ENCODE data around the gene PEAR1.

PEAR1 gene

GRCh38 chr1:156893048-156893953, at the start of gene PEAR1:
PEAR1 (plus strand) TSS chr1:156893718; CDS start chr1:156903927, 10,209 bp downstream.
- DNase-seq (ENCODE audit: low spot score): no peak

GRCh38 chr1:156844102-156844501, 49.4 kb upstream of the PEAR1 start:
- no peak for DNase-seq (ENCODE audit: low spot score)

- DNase-seq (ENCODE audit: low spot score): no peak
Observed at GRCh38 chr1:156844638-156845037, 48.9 kb upstream of the PEAR1 start.

- DNase-seq (ENCODE audit: low spot score): no peak
Observed at GRCh38 chr1:156845055-156845952, 48.2 kb upstream of the PEAR1 start.

- no peak for DNase-seq (ENCODE audit: low spot score)
Observed at GRCh38 chr1:156845953-156846545, 47.5 kb upstream of the PEAR1 start.

- no peak for DNase-seq (ENCODE audit: low spot score)
Observed at GRCh38 chr1:156846643-156847042, 46.9 kb upstream of the PEAR1 start.

- no peak for DNase-seq (ENCODE audit: low spot score)
Observed at GRCh38 chr1:156847591-156848460, 45.7 kb upstream of the PEAR1 start.

GRCh38 chr1:156848461-156849150, 44.9 kb upstream of the PEAR1 start:
- DNase-seq (ENCODE audit: low spot score): no peak

GRCh38 chr1:156849151-156849496, 44.4 kb upstream of the PEAR1 start:
- no peak for DNase-seq (ENCODE audit: low spot score)

- no peak for DNase-seq (ENCODE audit: low spot score)
Observed at GRCh38 chr1:156851779-156852417, 41.6 kb upstream of the PEAR1 start.

GRCh38 chr1:156852418-156852874, 41.1 kb upstream of the PEAR1 start:
- no peak for DNase-seq (ENCODE audit: low spot score)

- no peak for DNase-seq (ENCODE audit: low spot score)
Observed at GRCh38 chr1:156853761-156854160, 39.8 kb upstream of the PEAR1 start.

GRCh38 chr1:156854634-156855033, 38.9 kb upstream of the PEAR1 start:
- no peak for DNase-seq (ENCODE audit: low spot score)

GRCh38 chr1:156856282-156856785, 37.2 kb upstream of the PEAR1 start:
- no peak for DNase-seq (ENCODE audit: low spot score)

GRCh38 chr1:156857532-156857931, 36.0 kb upstream of the PEAR1 start:
- DNase-seq (ENCODE audit: low spot score): no peak

GRCh38 chr1:156858555-156858956, 35.0 kb upstream of the PEAR1 start:
- no peak for DNase-seq (ENCODE audit: low spot score)

GRCh38 chr1:156858959-156859522, 34.5 kb upstream of the PEAR1 start, which contains the start of gene INSRR:
INSRR (minus strand) TSS chr1:156859117; CDS start chr1:156858621, 496 bp downstream.
- no peak for DNase-seq (ENCODE audit: low spot score)

GRCh38 chr1:156859523-156860112, 33.9 kb upstream of the PEAR1 start:
- no peak for DNase-seq (ENCODE audit: low spot score)

GRCh38 chr1:156860113-156860627, 33.3 kb upstream of the PEAR1 start:
- peak; percentile 44 for DNase-seq (ENCODE audit: low spot score)
